Kidney (tissue), 14 donors: ENCODE measurements around the gene DSCAML1. TPM values are rescaled to one million over a fixed set of nuclear protein-coding genes. Genes with fewer than 3 reads are reported as not detected.

Experiments used
- DNase-seq, 5 donors: peaks; one replicate each; pipeline ENCODE4 v3.0.0-alpha.2; 2013 to 2020
- FAIRE-seq: peaks from 2 replicates; lab custom pipeline; 2012; peaks lifted over from hg19 to GRCh38; lab: Jason Lieb, UNC
- H3K27ac ChIP-seq, 2 donors: one replicate each; pipeline ENCODE4 v1.7.0; 2013; ENCODE audit warnings: low read depth in 2 of 2, low read length in 2 of 2, inconsistent platforms in 1 of 2
- H3K27me3 ChIP-seq: one replicate; pipeline ENCODE4 v1.7.1; 2013; ENCODE audit warnings: low read length, inconsistent platforms; ENCODE audit not compliant: control insufficient read depth, insufficient read depth
- H3K36me3 ChIP-seq, 3 donors: one replicate each; pipeline versions ENCODE4 v1.7.0 to v1.7.1; 2013; ENCODE audit warnings: low read length in 3 of 3, control low read depth in 1 of 3, inconsistent platforms in 1 of 3; ENCODE audit not compliant: insufficient read depth in 3 of 3, control insufficient read depth in 2 of 3
- H3K4me1 ChIP-seq, 3 donors: one replicate each; pipeline versions ENCODE4 v1.7.0 to v1.7.1; 2013; ENCODE audit warnings: low read length in 3 of 3, inconsistent platforms in 1 of 3, low read depth in 1 of 3; ENCODE audit not compliant: control insufficient read depth in 2 of 3, insufficient read depth in 2 of 3
- H3K4me3 ChIP-seq, 3 donors: one replicate each; pipeline versions ENCODE4 v1.7.0 to v1.8.1; 2013; ENCODE audit warnings: low read length in 3 of 3, control low read depth in 1 of 3, inconsistent platforms in 1 of 3
- H3K9ac ChIP-seq, 3 donors: one replicate each; pipeline versions ENCODE4 v1.7.0 to v1.7.1; 2013; ENCODE audit warnings: low read length in 3 of 3, control low read depth in 1 of 3, inconsistent platforms in 1 of 3
- H3K9me3 ChIP-seq, 3 donors: one replicate each; pipeline versions ENCODE4 v1.7.0 to v1.7.1; 2013; ENCODE audit warnings: low read length in 3 of 3, control low read depth in 1 of 3, inconsistent platforms in 1 of 3; ENCODE audit not compliant: control insufficient read depth in 2 of 3, insufficient read depth in 1 of 3
- CTCF ChIP-seq: IDR thresholded peaks from 3 replicates; pipeline ENCODE4 v1.5.1; 2012; ENCODE audit warnings: mild to moderate bottlenecking, moderate library complexity, borderline replicate concordance; ENCODE audit not compliant: insufficient read depth; ENCODE audit errors: extremely low read depth
- intact Hi-C: fragments of 100-400 bp; cut with DNase I; formaldehyde crosslinking; loops from one replicate; pipeline ENCODE4 v1.11.1; 2022
- polyA plus RNA-seq: library from polyadenylated mRNA; stranded (reverse); fragments of 350-450 nt; fragmentation: Illumina TruSeq; extraction: RNeasy Lipid Tissue Mini Kit (QIAGEN cat#74804); gene quantifications from one replicate; pipeline ENCODE4 v1.2.3, GENCODE V29; 2014; ENCODE audit warnings: low read depth, low replicate concordance; ENCODE audit not compliant: insufficient read depth
- total RNA-seq: library from RNA; stranded (reverse); fragmentation: NEBNext Ultra II Directional; extraction: Animal tissue kit (Norgen Biotek cat#: 25700); gene quantifications from one replicate; pipeline ENCODE4 v1.2.1, GENCODE V29; 2021
- donor health status: control.
- donor health status: control.
- donor health status: control.
- donor health status: control.
- donor health status: control.
- donor health status: DM: yes; HTN: yes; CAD: no.
- donor health status: Normal renal cell carcinoma (clear cell type).

The DSCAML1 gene
- total and polyA plus RNA-seq, 2 donors from 2014 or later = 0.95 to 17.3 TPM

GRCh38 chr11:117606211-117606610 is 190.8 kb downstream of the DSCAML1 start:
- H3K9me3 ChIP-seq = no peaks in the 10 kb centered on the region
- no peak overlapping the region for H3K4me3 ChIP-seq
- no peak overlapping the region for H3K27ac ChIP-seq
- H3K4me1 ChIP-seq = no peaks in the 10 kb centered on the region
- H3K36me3 ChIP-seq = no peaks in the 10 kb centered on the region
- no peaks in the 10 kb centered on the region for H3K27me3 ChIP-seq
- DNase-seq = no peak
- intact Hi-C loops = no loop called here
- no peak for FAIRE-seq
- H3K9ac ChIP-seq = no peak overlapping the region
- no peak for TF ChIP-seq CTCF

- Histone ChIP-seq H3K36me3 (no peaks in the 10 kb centered on the region), H3K27me3 (no peaks in the 10 kb centered on the region), H3K4me1 (no peaks in the 10 kb centered on the region), H3K9ac (no peak overlapping the region), H3K27ac (no peak overlapping the region), H3K4me3 (no peak overlapping the region), H3K9me3 (no peaks in the 10 kb centered on the region)
- intact Hi-C loops = no loop called here
- DNase-seq (no peak), FAIRE-seq (no peak)
- no peak for TF ChIP-seq CTCF
Measured at GRCh38 chr11:117605331-117605730, 191.7 kb downstream of the DSCAML1 start.

GRCh38 chr11:117604336-117604995 is 192.6 kb downstream of the DSCAML1 start:
- no peaks in the 10 kb centered on the region for H3K9me3 ChIP-seq
- TF ChIP-seq CTCF = no peak
- no peak overlapping the region for H3K27ac ChIP-seq
- no peak overlapping the region for H3K9ac ChIP-seq
- no peak overlapping the region for H3K4me3 ChIP-seq
- no peaks in the 10 kb centered on the region for H3K27me3 ChIP-seq
- DNase-seq (peak in 2 of 5 donors; percentile 19 to 20), FAIRE-seq (no peak)
- H3K36me3 ChIP-seq = no peaks in the 10 kb centered on the region
- intact Hi-C loops = no loop called here
- H3K4me1 ChIP-seq = no peaks in the 10 kb centered on the region

- H3K27me3 ChIP-seq = no peaks in the 10 kb centered on the region
- intact Hi-C loops = no loop called here
- H3K36me3 ChIP-seq = no peaks in the 10 kb centered on the region
- FAIRE-seq (no peak), DNase-seq (no peak)
- H3K4me1 ChIP-seq = no peaks in the 10 kb centered on the region
- no peak overlapping the region for H3K4me3 ChIP-seq
- H3K9ac ChIP-seq = no peak overlapping the region
- H3K9me3 ChIP-seq = no peaks in the 10 kb centered on the region
- H3K27ac ChIP-seq = no peak overlapping the region
- no peak for TF ChIP-seq CTCF
Measured at GRCh38 chr11:117603932-117604331, 193.1 kb downstream of the DSCAML1 start.
